GM04504 (cell line): ENCODE results near the gene SLMAP.

Source experiments
- DNase-seq: peaks from one replicate; pipeline ENCODE4 v3.0.0-alpha.2; 2012; ENCODE audit warnings: low read depth

Gene SLMAP

DNA sequence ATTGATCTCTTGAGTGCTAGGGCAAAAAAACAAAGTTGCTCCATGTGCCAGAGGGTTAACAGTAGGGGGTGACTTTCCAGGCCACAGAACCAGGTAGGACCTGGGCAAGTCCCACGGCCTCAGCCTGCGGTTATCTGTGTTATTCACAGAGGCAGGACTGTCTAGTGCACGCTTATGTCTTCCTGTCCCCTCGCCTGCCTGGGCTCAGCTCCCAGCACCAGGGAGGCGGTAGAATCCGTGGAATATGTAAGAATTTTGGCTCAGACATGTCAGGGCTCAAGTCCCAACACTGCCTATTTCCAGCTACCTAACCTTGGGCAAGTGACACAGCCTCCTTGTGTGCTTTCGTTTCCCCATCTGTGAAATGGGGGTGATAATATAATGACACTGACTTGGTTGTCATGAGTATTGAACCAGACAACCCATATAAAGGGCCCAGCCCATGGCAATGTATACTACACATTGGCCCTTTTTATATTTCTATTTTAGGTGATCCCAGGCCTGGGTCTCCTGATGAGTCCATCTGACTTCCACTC is 207.8 kb downstream of the SLMAP start:
- no peak for DNase-seq

GRCh38 chr3:57966829-57967228 is 210.7 kb downstream of the SLMAP start:
- no peak for DNase-seq

DNA sequence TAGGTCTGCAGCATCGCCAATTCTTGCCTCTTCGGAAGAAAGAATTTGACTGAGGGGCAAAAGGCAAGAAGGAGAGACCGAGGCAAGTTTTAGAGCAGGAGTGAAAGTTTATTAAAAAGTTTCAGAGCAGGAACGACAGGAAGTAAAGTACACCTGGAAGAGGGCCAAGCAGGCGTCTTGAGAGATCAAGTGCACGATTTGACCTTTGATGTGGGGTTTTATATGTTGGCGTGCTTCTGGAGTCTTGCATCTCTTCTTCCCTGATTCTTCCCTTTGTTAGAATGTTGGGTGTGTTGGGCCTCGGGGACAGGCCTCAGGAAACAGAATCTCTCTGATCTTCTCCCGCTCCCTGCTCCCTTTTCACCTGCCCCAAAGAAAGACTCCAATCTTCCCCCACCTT is 211.5 kb downstream of the SLMAP start:
- DNase-seq: no peak

DNA sequence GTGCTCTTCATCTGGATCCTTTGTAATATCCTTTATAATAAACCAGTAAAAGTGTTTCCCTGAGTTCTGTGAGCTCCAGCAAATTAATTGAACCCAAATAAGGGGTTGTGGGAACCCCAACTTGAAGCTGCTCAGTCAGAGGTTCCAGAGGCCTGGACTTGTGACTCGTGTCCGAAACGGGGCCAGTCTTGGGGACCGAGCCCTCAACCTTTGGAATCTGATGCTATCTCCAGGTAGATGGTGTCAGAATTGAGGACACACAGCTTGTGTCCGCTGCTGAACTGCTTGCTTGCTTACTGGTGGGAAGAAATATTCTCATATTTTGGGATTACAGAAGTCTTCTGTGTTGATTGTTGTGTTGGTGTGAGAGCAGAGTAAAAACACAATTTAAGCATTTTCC is 212.4 kb downstream of the SLMAP start:
- no peak for DNase-seq

GRCh38 chr3:57971975-57972374 is 215.9 kb downstream of the SLMAP start:
- no peak for DNase-seq

DNA sequence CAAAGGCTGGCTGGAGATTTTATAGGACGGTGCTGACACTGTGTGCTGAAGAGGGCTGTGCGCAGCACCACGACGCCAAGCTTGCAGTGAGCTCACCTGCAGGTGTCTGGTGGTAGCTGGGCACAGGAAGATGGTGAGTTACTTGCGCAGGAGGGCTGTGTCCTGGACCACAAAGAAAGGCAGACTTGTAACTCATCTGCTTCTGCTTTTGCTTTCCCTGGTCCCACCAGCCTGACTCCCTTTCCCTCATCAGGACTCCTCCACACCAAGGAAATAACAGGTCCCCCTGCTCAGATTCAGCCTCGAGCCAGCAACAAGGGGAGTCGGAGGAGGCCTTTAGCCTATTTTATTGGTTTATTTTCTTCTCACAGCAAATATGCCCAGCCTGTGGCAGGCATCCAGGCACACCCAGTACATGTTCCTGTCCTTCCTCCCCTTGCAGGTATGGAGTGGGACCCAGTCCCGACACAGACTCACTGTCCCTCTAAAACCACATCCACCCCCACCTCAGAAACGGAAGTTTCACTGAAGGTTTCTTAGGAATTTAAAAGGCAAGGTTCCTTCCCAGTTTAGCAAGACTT is 216.5 kb downstream of the SLMAP start:
- DNase-seq: no peak

DNA sequence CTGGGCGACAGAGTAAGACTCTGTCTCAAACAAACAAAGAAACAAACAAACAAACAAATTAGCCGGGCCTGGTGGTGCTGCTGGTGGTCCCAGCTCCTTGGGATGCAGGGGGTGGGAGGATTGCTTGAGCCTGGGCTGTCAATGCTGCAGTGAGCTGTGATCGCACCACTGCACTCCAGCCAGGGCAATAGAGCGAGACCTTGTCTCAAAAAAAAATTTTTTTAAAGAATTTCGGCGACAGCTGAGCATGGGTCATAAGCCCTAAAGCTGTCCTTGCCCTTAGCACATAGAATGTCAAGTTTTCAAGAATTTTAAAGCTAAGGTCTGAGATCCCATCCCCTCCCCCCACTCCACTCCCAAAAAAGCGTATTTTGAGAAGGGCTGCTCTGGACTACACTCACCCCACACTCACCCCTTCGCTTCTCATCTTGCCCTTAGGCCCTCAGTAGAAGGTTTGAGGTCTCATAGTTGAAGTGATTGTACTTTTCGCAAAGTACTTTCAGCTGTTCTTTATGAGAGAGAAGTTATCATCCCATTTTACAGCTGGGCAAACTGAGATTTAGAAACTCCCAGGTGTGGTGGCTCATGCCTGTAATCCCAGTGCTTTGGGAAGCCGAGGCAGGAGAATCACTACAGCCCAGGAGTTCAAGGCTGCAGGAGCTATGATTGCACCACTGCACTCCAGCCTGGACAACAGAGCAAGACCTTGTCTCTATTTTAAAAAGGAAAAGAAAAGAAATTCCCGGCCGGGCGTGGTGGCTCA is 217.8 kb downstream of the SLMAP start:
- DNase-seq: no peak

DNA sequence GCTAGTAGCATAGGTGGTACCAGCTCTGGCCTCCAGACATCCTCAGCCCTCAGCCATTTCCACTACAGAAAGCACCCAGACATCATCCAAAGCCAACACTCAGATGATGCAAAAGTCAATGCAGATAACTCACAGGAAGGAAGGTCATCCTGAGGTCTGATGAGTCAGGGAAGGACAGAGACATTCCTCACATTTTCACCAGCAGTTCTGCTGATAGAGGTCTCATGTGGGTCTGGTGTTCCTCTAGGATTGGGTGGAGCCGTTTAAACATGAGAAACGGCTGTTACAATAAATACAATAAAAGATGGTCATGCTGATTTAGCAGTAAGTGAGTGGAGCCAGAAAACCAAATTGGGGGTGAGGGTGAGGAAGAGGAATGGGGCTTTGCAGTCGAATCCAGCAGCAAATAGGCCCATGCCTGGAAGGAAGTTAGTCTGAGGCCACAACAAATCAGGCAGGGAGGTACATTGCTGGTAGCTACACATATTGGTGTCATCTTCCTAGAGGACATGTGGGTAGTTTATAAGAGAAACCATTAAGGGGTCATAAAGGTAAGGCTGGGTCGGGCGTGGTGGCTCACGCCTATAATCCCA is 218.8 kb downstream of the SLMAP start:
- peak; percentile 94 for DNase-seq

- no peak for DNase-seq
These were observed 221.7 kb downstream of the SLMAP start for GRCh38 chr3:57977818-57978235.

DNA sequence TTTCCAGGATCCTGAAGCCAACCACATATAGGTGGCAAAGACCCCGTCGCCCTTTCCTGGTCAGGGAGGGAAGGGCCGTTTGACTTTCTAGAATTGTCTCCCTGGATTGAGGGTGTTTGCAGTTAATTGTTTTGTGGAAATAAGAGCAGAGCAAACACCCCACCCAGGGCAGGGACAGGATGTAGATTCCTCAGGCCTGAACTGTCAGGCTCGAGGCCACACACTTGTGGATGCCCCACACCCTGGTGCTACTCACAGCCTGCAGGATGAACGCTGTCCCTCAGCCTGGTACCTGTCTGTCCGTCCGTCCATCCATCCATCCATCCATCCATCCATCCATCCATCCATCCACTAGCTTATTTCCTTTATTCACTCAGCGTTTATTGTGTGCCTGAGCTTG is 222.2 kb downstream of the SLMAP start:
- DNase-seq: no peak
